ENCODE results near the gene ANKS1B.

Gene ANKS1B

DNA sequence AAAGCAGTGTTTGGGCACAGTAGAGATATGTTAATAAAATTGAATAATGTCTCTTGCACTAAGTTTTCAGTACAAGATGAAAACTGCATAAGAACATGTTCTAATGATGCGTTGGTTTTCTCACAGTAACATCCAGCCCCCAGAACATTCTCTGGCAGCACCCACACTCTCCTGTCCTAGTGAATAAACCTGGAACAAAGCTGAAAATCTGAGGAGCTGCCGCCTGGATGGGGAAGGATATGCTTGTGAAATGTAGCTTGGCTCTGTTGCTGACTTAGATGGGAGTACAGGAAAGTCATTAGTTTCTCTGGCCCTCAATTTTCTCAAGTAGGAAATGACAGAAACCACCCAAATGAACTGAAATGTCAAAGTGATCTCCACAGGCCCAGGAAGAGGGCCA, 1015.8 kb downstream of the ANKS1B start:
- TF ChIP-seq TCF12 (IDR thresholded peaks at IDR 0.05; ENCODE audit: low read depth) (no peak), CEBPB (IDR thresholded peaks at IDR 0.05) (no peak), CREB1 (IDR thresholded peaks at IDR 0.05; ENCODE audit: low read depth) (no peak), TAF1 (IDR thresholded peaks at IDR 0.05; ENCODE audit: low read depth) (no peak)
- TF ChIP-seq, protein P1, sequence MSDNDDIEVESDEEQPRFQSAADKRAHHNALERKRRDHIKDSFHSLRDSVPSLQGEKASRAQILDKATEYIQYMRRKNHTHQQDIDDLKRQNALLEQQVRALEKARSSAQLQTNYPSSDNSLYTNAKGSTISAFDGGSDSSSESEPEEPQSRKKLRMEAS (IDR thresholded peaks at IDR 0.05): no peak

- no peak for TF ChIP-seq TEAD4 (IDR thresholded peaks at IDR 0.05)
- no peak for TF ChIP-seq USF1 (IDR thresholded peaks at IDR 0.05)
- TF ChIP-seq CREB1 (IDR thresholded peaks at IDR 0.05; ENCODE audit: low read depth): no peak
- no peak for TF ChIP-seq TCF12 (IDR thresholded peaks at IDR 0.05; ENCODE audit: low read depth)
- TF ChIP-seq ZBTB7A (IDR thresholded peaks at IDR 0.05; ENCODE audit: low read depth): no peak
- TF ChIP-seq, protein P1 (IDR thresholded peaks at IDR 0.05): no peak
- no peak for TF ChIP-seq EP300 (IDR thresholded peaks at IDR 0.05; ENCODE audit: borderline replicate concordance)
- no peak for TF ChIP-seq TAF1 (IDR thresholded peaks at IDR 0.05; ENCODE audit: low read depth)
- peak; percentile 35 for TF ChIP-seq RAD21 (IDR thresholded peaks at IDR 0.05; ENCODE audit: low read depth)
Measured at GRCh38 chr12:98955284-98955683, 1029.5 kb downstream of the ANKS1B start.

DNA sequence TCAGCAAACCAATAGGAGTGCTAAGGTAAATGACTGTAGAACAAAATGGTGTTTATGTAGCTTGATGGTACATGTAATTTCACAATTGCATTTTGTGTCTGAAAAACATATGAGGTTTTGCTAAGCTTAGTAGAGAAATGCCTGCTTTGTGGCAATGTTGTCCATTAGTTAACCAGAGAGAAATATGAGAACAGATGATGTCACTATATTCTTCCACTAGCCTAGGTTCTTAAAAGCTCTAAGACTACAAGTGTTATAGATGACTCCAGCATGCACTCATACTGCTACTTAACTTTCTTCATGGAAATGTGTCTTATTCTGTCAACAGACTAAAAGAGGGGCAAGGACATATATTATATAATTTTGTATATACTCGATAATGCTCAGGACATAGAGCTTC, 1030.2 kb downstream of the ANKS1B start:
- TF ChIP-seq YY1 (IDR thresholded peaks at IDR 0.05; ENCODE audit: low read depth): no peak
- TF ChIP-seq USF1 (IDR thresholded peaks at IDR 0.05): no peak
- no peak for TF ChIP-seq NFIC (IDR thresholded peaks at IDR 0.05)
- TF ChIP-seq TEAD4 (IDR thresholded peaks at IDR 0.05): no peak
- no peak for TF ChIP-seq REST (IDR thresholded peaks at IDR 0.05; ENCODE audit: low read depth)
- no peak for TF ChIP-seq CEBPB (IDR thresholded peaks at IDR 0.05)
- TF ChIP-seq, protein P1 (IDR thresholded peaks at IDR 0.05): no peak
- TF ChIP-seq TCF12 (IDR thresholded peaks at IDR 0.05; ENCODE audit: low read depth): no peak
- no peak for TF ChIP-seq EP300 (IDR thresholded peaks at IDR 0.05; ENCODE audit: borderline replicate concordance)
- TF ChIP-seq TAF1 (IDR thresholded peaks at IDR 0.05; ENCODE audit: low read depth): no peak
- TF ChIP-seq ZBTB7A (IDR thresholded peaks at IDR 0.05; ENCODE audit: low read depth): no peak
- TF ChIP-seq RAD21 (IDR thresholded peaks at IDR 0.05; ENCODE audit: low read depth): no peak
- no peak for TF ChIP-seq CREB1 (IDR thresholded peaks at IDR 0.05; ENCODE audit: low read depth)
- TF ChIP-seq FOXM1 (IDR thresholded peaks at IDR 0.05; ENCODE audit: borderline replicate concordance, low read depth): no peak
- TF ChIP-seq EGR1 (IDR thresholded peaks at IDR 0.05): no peak

DNA sequence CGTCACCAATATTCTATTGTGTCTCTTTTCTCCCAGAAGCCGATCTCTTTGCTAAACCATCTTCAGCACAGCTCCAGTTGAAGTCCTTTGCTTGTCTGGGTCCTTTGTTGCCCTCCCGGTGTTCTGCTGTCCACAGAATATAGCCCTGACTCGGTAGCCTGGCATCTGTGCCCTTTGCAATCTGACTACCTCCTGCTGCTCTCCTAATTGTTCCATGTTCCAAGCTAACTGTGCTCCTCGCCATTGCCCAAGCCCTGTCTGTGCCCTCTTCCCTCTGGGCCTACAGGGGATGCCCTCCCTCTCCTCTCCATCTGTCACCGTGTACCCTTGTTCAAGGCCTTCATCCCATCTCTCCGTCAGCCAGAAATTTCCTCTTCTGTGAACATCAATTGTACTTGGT, 1033.3 kb downstream of the ANKS1B start:
- no peak for TF ChIP-seq YY1 (IDR thresholded peaks at IDR 0.05; ENCODE audit: low read depth)
- TF ChIP-seq USF1 (IDR thresholded peaks at IDR 0.05): no peak
- TF ChIP-seq CREB1 (IDR thresholded peaks at IDR 0.05; ENCODE audit: low read depth): no peak
- TF ChIP-seq TCF12 (IDR thresholded peaks at IDR 0.05; ENCODE audit: low read depth): no peak
- TF ChIP-seq, protein P1 (IDR thresholded peaks at IDR 0.05): no peak
- TF ChIP-seq CEBPB (IDR thresholded peaks at IDR 0.05): no peak
- no peak for TF ChIP-seq ZBTB7A (IDR thresholded peaks at IDR 0.05; ENCODE audit: low read depth)
- TF ChIP-seq REST (IDR thresholded peaks at IDR 0.05; ENCODE audit: low read depth): no peak
- TF ChIP-seq EGR1 (IDR thresholded peaks at IDR 0.05): no peak
- no peak for TF ChIP-seq EP300 (IDR thresholded peaks at IDR 0.05; ENCODE audit: borderline replicate concordance)
- TF ChIP-seq FOXM1 (IDR thresholded peaks at IDR 0.05; ENCODE audit: borderline replicate concordance, low read depth): no peak
- TF ChIP-seq NFIC (IDR thresholded peaks at IDR 0.05): no peak
- no peak for TF ChIP-seq TEAD4 (IDR thresholded peaks at IDR 0.05)
- TF ChIP-seq TAF1 (IDR thresholded peaks at IDR 0.05; ENCODE audit: low read depth): no peak
- no peak for TF ChIP-seq RAD21 (IDR thresholded peaks at IDR 0.05; ENCODE audit: low read depth)

DNA sequence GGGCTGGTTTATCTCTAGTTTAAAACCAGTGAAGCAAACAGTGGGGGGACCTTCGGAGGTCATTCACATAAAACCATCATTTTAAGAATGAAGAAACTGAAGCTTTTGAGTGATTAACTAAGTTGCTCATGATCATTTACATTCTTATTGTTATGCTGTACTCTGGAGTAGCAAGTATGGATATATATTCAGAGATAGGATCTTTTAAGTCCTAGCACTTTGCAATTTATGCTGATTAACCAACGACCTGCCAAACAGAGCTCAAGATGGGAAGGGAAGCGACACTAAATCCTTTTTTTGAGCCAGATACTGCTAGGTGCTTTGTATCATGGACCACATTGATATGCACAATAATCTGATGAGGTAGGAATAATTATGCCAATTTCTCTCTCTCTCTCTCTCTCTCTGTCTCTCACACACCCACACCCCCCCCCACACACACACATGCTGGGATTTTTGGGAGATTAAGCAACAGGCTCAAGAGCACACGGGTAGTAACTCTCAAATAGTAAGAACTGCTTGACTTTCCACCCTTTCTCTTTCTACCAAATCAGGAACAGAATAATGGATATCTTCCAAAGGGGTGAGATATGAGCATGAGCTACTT, 1036.3 kb downstream of the ANKS1B start:
- TF ChIP-seq NFIC (IDR thresholded peaks at IDR 0.05): no peak
- no peak for TF ChIP-seq TCF12 (IDR thresholded peaks at IDR 0.05; ENCODE audit: low read depth)
- TF ChIP-seq EP300 (IDR thresholded peaks at IDR 0.05; ENCODE audit: borderline replicate concordance): no peak
- TF ChIP-seq CEBPB (IDR thresholded peaks at IDR 0.05): no peak
- no peak for TF ChIP-seq RAD21 (IDR thresholded peaks at IDR 0.05; ENCODE audit: low read depth)
- no peak for TF ChIP-seq TEAD4 (IDR thresholded peaks at IDR 0.05)
- no peak for TF ChIP-seq EGR1 (IDR thresholded peaks at IDR 0.05)
- no peak for TF ChIP-seq YY1 (IDR thresholded peaks at IDR 0.05; ENCODE audit: low read depth)
- TF ChIP-seq USF1 (IDR thresholded peaks at IDR 0.05): no peak
- no peak for TF ChIP-seq FOXM1 (IDR thresholded peaks at IDR 0.05; ENCODE audit: borderline replicate concordance, low read depth)
